ENCODE data around the gene KCNJ12. TPM values are rescaled to one million over a fixed set of nuclear protein-coding genes. Genes with fewer than 3 reads are reported as not detected.

KCNJ12 gene
- total RNA-seq, 1 donor from 2014 or later: 11.4 TPM

DNA sequence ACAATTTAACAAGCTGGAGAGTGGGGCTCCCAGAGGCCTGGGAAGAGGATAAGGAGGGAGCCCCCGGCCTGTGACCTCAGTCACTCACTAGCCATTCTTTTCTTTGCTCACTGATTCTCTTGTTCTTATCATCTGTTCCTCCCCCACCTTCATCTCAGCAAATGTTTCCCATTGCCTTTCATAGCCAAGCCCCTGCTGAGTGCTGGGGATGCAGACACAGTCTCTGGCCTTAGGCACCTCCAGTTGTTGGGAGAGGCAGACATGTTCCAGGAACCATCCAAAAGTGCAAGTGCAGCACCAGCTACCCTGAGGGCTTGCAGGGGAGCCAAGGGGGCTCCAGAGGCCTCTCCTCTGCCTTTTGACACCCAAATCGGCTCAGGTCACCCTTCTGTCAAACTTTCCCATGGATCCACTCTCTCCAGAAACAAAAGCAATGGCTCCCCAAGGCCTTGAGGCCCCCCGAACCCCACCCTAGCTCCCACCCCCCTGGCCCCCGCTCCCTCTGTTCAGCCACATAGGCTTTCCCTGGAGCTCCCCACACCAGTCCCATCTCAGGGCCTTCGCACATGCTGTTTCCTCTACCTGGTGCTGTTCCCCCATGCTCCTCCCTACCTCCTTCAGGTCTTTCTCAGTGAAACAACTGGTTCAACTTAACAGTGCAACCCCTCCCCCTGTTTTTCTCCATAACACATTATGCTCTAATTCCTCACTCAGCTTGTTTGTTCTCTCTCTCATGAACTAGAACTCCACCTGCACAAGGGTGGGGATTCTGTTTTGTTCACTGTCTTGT is 14.9 kb upstream of the KCNJ12 start:
- no peak for DNase-seq
- no peak for ATAC-seq
- intact Hi-C loops (cut with micrococcal nuclease): no loop called here

DNA sequence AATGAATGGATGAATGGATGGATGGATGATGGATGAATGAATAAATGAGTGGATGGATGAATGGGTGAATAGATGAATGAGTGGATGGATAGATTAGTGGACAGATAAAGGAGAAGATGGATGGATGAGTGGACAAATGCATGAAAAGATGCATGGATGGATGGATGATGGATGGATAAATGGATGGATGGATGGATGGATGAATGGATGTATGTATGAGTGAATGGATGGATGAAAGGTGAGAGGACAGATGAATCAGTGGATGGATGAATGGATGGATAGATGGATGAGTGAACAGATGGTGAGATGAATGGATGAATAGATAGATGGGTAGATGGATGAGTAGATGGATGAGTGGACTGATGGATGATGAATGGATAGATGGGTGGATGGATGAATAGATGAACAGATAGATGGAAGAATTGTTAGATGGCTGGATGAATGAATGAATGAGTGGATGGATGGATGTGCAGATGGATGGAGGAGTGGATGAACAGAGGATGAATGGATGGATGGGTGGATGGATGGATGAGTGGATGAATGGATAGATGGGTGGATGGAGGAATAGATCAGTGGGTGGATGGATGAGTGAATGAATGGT is 13.7 kb upstream of the KCNJ12 start:
- intact Hi-C loops (cut with micrococcal nuclease): no loop called here
- DNase-seq: no peak
- ATAC-seq: no peak

DNA sequence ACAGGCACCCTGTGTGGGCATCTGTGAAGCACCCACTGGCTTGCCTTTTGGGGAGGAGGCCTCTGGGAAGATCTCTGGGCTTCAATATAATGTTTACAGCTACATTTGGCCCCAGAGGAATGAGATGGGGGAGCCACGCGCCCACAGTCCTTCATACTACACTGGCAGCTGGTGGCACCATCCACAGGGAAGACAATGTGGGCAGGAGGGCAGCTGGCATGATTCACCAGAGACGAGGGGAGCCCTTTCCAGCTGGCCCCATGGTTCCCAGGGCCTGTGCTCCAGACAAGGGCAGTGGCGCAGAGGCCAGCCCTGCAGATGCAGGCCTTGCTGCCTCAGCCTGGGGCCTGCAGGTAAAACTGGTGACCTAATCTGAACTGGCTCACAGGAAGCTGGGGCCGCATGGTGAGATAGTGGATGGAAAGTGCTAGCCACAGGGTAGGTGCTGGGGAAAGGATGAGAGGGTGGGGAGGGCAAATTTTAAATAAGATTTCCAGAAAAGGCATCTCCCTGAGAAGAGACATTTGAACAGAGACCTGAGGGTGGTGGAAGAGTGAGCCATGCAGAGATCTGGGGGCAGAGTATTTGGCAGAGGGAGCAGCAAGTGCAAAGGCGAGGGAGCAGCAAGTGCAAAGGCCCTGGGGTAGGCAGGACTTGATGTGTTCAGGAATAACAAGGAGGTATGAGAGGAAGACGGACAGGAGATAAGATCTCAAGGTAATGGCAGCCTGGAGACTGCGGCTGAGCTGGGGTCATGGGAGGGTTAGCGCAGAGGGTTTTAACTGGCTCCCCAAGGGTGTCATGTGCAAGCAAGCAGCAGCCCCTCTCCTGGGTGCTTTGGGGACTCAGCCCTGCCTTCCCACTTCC is 12.1 kb upstream of the KCNJ12 start:
- ATAC-seq (no peak), DNase-seq (no peak)
- intact Hi-C loops (cut with micrococcal nuclease): no loop called here

DNA sequence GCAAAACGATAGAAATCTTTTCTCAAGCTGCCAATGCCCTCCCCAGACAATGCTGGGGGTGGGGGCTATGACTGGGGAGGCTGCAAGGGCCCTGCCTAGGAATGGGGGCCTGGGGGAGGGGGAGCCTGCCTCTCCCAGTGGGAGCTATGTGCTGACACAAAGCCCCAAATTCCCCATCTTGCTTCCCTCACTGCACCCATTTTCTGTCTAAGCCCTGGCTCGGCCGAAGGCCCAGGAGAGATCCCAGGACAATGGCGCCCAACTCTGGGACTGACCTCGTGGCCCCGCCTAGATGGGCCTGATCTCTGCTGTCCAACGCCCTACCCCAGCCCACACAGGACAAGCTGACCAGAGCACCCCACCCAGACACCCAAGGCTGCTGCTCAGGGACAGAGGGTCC is 11.1 kb upstream of the KCNJ12 start:
- ATAC-seq: no peak
- no peak for DNase-seq
- intact Hi-C loops (cut with micrococcal nuclease): no loop called here

DNA sequence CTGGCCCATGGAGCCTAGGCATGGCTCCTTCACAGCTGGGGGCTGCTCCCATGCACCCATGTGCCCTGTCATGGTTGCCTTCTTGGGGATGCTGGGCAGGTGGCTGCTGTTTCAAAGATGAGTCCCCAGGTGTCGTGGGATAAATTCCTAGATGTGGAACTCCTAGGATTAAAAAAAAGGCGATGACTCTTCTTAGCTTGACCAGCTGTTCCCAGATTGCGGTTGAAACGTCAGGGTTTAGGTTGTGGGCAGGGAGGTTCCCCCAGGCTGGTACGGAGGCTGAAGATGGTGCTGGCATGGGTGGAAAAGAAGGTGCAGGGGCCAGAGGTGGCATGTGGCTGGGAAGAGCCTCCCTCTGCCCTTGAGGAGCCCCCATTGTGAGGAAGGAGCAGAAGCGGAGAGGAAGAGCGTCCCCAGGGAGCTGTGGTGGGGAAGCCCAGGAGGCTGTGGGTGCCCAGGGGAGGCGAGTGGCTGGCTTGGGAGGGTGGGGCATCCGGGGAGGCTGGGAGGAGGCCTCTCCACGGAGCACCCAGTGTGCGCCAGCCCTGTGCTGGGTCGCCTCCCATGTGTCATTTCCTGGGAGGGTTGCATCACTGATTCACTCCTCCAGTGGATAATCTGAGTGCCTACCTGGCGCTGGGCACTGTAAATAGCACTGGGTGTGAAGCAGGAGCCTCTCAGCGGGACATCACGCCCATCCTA is 7.5 kb upstream of the KCNJ12 start:
- ATAC-seq: no peak
- intact Hi-C loops (cut with micrococcal nuclease): no loop called here

DNA sequence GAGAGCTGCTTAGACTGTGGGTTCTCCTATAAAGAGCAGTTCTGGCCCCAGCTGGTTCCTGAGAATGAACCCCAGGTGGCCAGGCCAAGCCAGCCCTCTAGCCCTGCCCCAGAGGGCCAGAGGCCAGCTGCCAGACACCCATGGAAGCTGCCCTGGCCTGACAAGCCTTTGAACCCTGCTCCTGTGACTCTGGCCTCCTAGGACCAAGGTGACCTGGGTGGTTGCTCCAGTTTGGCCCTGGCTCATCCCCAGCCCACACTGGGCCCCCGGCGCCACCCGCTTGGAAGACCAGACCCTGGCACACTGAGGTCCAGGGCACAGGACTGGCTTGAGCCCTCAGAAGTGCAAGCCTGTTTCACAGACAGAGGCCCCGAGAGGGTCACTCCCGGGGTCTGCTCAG is 6.8 kb upstream of the KCNJ12 start:
- ATAC-seq: no peak

More for the DNA sequence above, 7.5 kb upstream of the KCNJ12 start:
- DNase-seq: no peak

DNA sequence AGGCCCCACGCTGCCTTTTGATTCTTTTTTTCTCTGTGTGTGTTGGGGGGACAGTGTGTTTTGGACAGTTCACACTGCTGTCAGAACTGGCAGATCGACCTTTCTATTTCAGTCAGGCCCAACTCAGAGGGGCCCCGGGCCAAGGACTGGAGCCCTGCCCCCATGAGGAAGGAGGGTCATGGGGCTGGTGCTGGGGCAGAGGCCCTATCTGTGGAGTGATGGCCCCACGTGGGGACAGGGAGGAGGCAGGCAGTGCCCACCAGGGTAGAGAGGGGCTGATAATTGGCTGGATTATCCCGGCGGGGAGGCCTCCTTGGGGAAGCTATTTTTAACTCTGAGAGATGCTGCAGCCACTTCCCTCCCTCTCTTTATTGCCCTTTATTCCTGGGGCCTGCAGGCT is 5.7 kb upstream of the KCNJ12 start:
- intact Hi-C loops (cut with micrococcal nuclease): no loop called here
- peak; percentile 87 for DNase-seq
- peak; percentile 98 for ATAC-seq

More for the DNA sequence above, 6.8 kb upstream of the KCNJ12 start:
- DNase-seq: no peak
- intact Hi-C loops (cut with micrococcal nuclease): no loop called here

DNA sequence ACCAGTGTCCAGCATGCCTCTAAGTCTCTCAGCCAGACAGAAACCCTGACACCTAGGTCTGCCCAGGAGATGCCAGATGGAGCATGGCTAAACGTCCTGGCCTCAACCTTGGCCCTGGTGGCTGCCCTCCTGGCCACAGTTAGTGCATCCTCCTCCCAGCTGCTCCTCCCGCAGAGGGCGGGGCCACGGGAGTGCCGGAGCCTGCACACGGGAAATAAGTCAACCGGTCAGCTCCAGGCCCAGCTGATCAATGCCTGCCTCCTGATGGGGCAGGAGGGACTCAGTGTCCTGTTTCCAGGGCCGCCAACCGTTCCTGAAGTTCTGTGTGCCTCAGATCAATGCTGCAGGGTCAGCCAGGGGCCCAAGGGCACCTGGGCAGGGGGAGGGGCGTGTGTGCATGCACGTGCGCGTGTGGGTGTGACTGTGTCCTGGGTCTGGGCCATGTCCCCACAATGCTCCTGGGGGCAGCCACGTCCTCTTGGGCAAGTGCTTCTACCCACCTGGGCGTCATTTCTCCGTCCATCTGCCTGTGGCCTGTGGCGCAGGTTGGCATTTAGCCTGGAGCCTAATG is 4.6 kb upstream of the KCNJ12 start:
- no peak for ATAC-seq
- DNase-seq: no peak
- intact Hi-C loops (cut with micrococcal nuclease): no loop called here

DNA sequence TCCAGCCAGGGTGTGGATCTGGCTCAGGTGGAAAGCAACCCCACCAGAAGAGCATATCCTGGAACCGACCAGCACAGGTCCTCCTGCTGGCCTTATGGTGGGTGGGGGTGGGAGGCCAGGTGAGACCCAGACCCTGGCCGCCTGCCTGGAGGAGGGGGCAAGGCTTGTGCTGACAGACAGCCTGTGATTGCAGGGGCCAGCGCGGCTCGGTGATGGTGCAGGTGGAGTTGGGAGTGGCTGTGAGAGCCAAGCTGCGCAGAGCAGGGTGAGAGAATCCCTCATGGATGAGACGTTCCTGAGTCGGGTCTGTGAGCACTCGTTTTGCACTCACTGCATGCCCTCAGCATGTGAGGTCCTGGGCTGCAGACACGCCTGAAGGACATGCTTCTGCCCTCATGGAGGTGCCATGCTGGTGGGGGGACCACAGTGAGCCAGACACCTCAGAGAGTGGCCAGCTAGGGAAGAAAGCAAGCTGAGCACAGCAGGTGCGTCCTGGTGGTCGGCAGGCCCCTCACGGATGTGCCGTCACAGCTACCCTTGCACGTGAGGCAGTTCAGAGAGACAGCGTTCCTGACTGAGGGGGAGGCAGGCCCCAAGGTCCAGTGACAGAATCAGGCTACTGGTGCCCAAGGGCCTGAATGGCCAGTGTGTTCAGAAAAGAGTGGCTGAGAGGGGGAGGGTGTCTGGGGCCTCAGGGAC is 3.8 kb upstream of the KCNJ12 start:
- DNase-seq (no peak), ATAC-seq (no peak)
- intact Hi-C loops (cut with micrococcal nuclease): no loop called here

DNA sequence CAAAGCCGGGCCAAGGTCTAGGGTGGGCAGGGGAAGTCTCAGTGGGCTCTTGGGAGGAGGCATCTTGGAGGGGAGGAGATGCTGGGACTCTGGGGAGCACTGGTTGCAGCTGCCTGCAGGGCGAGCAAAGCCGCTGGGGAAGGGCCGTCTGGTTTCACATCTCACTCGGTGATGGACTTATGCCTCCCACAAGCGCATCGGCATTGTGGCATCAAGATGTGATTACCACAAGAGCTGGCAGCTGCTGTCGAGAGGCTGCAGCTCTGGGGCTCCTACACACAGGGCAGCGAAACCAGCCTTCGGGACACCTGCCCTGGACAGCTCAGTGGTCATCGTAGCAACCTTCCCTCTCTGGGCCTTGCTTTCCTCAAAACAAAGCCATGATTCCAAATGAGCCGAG is 3.1 kb upstream of the KCNJ12 start:
- ATAC-seq (no peak), DNase-seq (no peak)
- intact Hi-C loops (cut with micrococcal nuclease): no loop called here

DNA sequence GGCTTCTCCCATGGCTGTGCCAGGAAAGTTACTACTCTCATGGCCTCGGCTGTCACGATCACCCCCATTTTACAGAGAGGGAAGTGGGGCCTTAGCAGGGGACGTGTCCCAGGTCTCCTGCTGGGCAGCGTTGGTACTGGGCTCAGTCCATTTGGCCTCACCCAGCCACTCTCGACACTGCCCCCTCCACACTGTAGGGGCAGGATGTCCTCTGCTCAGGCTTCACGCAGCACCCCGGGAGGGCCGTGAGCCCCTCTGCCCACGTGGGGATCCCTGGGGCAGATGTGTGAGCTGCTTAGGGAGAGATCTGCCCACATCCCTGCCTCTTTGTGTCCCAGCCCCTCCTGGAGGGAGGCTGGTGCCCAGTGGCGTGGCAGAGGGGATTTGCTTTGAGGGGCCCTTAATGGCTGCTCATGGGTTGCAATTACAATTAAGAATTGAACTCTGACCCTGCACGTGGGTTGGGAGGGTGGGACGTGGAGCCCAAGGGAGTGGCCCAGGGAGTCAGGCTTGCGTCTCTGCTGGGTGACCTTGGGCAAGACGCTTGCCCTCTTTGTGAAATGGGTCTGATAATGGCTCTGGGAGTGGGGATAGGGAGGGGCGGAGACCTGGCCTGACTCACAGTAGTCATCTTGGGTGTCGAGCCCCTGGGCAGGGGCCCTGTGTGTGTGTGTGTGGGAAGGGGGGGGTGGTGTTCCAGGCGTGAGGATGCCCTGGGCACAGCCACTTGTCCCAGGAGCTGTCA is 2.3 kb upstream of the KCNJ12 start:
- ATAC-seq (no peak), DNase-seq (no peak)
- intact Hi-C loops (cut with micrococcal nuclease): no loop called here

DNA sequence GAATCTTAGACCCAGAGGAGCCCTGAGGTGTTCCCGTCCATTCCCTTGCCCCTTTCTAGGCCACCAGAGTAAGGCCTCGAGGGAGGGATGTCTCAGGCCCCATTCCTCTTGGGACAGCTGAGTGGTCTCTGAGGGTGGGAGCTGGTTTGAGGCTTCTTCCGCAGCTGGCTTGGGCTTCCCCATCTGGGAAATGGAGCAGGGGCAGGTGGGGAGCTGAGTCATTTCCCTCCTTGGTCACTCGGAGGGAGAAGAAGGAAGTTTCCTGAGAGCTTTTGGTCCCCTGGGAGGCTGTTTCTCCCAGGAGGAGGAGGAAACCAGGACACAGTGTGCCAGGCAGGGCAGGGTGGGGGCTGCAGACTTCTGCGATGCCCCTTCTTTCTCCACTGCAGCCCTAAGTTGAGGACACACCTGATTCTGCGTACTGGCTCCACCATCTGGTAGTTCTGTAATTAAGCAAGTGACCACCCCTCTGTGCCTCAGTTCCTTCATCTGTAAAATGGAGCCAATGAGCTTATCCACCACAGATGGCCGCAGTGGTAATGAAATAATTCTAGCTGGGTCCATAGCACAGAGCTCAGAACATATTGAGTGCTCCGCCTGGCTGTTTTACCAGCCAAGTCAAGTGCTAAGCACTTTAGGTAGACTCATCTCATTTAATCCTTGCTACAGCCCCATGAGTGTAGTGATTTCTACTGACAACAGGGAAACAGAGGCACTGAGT is 1.6 kb upstream of the KCNJ12 start:
- no peak for ATAC-seq

DNA sequence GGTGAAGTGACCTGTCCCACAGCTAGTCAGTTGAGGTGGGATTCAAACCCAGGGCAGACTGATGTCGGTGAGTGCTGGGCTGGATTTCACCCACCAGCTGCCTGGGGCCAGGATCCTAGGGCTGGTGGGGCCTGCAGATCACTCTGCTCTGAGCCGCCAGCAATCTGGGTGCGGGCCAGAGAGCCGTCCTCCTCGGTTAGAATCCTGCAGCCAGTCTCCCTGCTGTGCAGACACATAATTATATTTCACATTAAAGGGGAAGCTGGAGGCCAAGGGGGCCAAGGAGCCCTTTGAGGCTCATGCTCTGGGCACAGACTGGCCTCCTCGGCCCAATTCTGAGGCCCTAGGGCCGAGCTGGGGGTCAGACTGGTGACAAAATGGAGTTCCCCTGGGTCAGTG is 996 bp upstream of the KCNJ12 start:
- ATAC-seq: no peak
- intact Hi-C loops (cut with micrococcal nuclease): no loop called here
- no peak for DNase-seq

More for the DNA sequence above, 1.6 kb upstream of the KCNJ12 start:
- DNase-seq: no peak
- intact Hi-C loops (cut with micrococcal nuclease): no loop called here

DNA sequence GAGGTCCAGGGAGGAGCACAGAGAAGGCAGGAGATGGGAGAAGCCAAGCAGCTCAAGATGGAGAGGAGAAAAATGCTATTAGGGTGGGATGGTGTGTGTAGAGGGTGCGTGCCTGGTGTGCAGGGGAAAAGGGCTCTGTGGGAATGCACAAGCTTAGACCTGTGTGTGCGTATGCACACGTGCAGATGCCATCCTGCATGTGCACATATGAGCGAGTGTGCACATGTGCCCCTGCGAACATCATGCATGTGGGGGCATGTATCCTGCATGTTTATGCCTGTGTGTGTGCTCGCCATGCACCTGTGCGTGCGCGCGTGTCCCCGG is 438 bp upstream of the KCNJ12 start:
- no peak for DNase-seq
- ATAC-seq: no peak
- intact Hi-C loops (cut with micrococcal nuclease): no loop called here

DNA sequence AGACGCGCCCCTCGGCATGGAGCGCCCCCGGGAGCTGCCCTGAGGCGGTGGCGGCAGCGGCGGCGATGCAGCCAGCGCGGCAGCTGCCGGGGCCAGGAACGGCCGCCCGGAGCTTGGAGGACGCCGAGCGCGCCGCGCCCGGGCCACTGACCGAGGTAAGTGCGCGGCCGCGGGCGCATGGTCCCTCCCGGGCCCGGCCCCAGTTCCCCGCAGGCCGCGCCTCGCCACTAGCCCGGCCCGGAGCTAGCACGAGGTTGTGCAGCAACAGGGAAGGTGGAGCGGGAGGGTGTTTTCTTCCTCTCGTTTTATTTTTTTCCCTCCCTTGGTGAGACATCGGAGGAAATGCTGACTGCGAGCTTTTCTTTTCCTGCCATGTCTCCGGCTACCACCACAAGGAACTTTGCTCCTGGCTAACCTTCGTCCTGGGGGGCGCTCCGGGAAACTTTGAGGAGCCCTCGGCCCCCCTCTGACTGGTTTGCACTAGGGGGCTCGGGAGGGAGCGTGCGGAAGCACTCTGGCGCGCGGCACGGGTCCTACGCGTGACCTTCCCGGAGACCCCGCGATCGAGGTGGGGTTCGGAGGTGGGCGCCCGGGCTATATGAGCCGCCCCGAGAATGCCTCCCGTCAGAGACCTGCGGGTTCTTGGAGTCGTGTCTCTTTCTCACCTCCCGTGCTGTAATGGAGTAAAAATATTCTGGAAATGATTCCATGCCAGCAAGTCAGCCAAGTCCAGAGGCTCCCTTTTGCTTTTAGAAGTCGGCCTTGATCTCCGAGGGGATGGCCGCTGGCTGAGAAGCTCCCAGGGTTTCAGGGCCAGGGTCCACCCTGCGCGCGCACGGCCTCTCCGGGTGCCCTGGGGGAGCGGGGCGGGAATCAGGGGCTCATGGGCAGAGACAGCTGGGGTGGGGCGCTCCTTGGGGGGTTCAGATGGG is 868 bp downstream of the KCNJ12 start:
- intact Hi-C loops (cut with micrococcal nuclease): no loop called here
- DNase-seq (peak; percentile 66), ATAC-seq (peak; percentile 44)

DNA sequence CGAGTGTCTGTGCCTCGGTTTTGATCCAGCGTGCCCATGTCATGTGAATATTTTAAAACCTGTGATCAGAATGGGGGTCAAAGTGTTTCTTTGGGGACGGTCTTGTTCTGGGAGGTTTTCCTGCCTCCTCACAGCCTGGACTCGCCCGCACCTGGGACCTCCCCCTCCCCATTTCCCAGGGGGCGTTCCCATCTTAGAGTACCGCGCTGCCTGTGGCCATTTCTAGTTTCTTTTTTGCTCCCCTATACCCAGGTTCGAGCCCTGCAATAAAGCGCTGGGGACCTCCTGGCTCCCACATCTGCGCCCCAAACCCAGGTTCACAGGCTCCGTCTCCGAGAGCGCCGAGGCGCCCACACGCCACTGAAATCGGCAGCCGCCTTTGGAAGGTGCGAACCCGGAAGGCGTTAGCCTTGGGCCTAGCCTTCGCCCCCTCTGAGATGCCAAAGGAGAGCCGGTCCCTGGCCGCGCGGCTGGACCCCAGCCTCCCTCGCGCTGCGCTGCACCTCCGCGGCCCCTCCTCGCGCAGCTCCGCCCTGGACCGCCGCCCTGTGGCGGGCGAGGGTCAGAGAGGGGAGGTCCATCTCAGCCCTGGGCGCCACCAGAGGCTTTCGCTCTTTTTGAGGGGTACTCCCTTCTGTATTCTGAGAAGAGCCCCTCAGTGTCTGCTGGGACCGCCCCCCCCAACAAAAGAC is 1.7 kb downstream of the KCNJ12 start:
- intact Hi-C loops (cut with micrococcal nuclease): no loop called here
- DNase-seq: no peak
- no peak for ATAC-seq
